ENCODE results near the gene FOXA1.

FOXA1 gene

DNA sequence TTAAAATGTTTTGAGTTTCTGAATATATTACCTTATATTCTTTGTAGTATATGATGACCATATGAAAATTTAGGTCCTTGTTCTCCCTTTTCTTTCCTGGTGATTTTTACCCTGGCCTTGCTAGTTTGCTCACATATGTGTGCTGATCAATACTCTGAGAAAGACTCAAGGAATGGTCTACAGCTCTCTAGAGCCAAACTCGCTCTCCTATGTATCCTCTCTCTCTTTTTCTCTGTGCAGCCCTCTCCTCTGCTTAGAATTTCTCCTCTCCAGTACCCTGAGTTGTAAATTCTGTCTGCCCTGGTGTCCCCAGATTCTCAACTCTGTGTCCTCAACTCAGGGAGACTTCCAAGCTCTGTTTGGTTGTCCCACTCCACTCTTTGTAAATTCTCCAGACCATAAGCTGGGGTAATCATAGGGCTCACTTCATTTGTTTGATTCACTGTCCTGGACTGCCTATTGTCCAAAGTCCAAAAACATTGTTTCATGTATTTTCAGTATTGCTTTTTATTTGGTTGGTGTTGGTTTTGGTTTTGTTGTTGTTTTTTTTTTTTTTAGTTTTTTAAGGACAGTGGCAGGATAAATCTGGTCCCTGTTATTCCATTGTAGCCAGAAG is 41.0 kb downstream of the FOXA1 start:
- no peak overlapping the region for H3K4me3 ChIP-seq (ENCODE audit: low read depth, low read length)
- TF ChIP-seq, protein P1, sequence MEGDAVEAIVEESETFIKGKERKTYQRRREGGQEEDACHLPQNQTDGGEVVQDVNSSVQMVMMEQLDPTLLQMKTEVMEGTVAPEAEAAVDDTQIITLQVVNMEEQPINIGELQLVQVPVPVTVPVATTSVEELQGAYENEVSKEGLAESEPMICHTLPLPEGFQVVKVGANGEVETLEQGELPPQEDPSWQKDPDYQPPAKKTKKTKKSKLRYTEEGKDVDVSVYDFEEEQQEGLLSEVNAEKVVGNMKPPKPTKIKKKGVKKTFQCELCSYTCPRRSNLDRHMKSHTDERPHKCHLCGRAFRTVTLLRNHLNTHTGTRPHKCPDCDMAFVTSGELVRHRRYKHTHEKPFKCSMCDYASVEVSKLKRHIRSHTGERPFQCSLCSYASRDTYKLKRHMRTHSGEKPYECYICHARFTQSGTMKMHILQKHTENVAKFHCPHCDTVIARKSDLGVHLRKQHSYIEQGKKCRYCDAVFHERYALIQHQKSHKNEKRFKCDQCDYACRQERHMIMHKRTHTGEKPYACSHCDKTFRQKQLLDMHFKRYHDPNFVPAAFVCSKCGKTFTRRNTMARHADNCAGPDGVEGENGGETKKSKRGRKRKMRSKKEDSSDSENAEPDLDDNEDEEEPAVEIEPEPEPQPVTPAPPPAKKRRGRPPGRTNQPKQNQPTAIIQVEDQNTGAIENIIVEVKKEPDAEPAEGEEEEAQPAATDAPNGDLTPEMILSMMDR (conservative IDR thresholded peaks at IDR 0.05; ENCODE audit: low read depth, low read length) = no peak
- DNase-seq (ENCODE audit: low read depth) = no peak

DNA sequence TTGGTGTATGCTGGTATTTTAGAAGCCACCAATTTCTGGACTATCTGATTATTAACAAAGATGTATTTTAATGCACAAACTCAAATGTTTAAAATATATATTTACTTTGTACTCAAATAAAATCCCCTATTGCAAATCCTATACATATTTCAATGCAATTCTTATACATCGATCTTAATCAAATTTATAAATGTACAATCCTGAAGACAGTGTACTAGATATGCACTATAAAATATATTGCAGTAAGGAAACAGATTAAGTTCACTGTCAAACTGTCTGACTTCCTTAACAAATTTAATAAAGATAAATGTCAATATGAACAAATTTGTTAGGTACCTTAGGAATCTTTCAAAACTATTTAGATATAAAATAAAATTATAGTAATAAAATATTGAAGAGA is 43.9 kb downstream of the FOXA1 start:
- no peak for DNase-seq (ENCODE audit: low read depth)
- H3K4me3 ChIP-seq (ENCODE audit: low read depth, low read length) = no peak overlapping the region
- TF ChIP-seq, protein P1 (conservative IDR thresholded peaks at IDR 0.05; ENCODE audit: low read depth, low read length) = no peak

DNA sequence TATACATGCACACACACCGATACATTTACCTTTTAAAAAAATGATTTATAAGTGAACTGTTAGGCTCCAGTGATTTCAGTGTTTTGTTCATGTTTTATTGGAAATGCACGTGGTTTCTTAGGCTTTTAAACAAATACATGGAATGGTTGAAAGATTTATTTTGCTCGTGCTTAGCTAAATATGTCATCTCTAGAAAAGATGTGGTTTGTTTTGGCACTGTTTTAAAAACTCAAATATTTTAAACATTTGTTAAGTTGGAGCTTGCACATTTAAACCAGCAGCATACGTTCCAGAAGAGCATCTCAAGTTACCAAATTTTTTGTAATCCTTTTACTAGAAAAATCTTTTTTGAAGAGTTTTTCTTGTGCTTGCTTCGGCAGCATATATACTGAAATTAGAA is 44.5 kb downstream of the FOXA1 start:
- DNase-seq (ENCODE audit: low read depth) = peak; percentile 81
- TF ChIP-seq, protein P1 (conservative IDR thresholded peaks at IDR 0.05; ENCODE audit: low read depth, low read length) = no peak

DNA sequence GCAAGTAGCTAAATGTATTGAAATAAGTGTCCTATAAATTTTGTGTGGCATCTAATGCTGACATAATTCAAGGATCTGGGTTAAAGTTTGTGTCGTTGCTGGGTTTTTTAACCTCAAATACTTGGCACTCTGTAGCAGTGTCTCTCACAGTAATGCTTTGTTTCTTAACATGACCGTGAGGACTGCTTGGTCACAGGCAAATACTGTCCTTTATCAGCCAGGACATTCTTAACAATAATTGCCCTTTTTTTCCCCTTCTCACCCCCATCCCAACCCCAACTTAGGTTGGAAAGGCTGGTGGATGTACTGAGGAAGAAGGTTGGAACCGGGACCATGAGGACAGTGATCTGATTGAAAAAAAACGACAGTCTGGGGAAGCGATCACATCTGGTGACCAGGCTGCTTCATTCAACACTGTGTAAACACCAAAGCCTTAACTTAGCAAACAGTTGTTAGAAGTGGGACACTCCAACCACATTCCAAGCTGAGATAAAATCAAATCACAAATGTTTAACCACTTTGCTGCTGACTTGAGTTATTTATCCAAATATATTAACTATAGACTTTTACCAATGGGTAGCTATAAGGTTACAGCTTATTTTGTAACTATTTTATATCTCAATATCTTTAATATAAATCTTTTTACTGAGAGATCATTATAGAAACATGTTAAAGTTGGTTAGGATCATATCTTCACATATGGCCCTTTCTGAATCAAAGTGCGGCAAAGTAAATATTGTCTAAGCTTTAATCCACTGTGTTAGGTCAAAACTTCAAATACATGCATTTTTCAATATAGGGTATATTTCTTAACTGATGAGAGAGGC is 48.2 kb downstream of the FOXA1 start:
- TF ChIP-seq, protein P1 (conservative IDR thresholded peaks at IDR 0.05; ENCODE audit: low read depth, low read length) = no peak
- H3K4me3 ChIP-seq (ENCODE audit: low read depth, low read length) = no peak overlapping the region
- DNase-seq (ENCODE audit: low read depth) = peak; percentile 47

More for the DNA sequence above, 44.5 kb downstream of the FOXA1 start:
- H3K4me3 ChIP-seq (ENCODE audit: low read depth, low read length) = no peak overlapping the region

DNA sequence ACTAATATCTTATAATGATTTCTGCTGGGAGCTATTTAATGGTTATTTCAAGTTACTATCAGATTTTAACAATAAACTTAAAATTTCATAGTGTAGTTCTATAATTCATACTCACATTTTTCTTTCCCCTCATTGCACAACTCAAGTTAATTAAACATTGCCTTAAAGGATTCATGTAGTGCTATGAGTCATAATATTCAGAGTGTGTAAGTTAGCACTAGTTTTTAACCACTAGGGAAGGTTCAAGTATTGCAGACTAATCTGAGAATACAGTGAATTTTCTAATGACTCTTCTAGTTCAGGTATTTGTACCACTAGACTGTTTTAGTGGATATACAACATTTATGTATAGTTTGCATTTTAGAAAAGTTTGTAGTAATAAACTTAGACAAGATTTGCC is 49.9 kb downstream of the FOXA1 start:
- TF ChIP-seq, protein P1 (conservative IDR thresholded peaks at IDR 0.05; ENCODE audit: low read depth, low read length) = no peak
- no peak overlapping the region for H3K4me3 ChIP-seq (ENCODE audit: low read depth, low read length)
- DNase-seq (ENCODE audit: low read depth) = no peak

DNA sequence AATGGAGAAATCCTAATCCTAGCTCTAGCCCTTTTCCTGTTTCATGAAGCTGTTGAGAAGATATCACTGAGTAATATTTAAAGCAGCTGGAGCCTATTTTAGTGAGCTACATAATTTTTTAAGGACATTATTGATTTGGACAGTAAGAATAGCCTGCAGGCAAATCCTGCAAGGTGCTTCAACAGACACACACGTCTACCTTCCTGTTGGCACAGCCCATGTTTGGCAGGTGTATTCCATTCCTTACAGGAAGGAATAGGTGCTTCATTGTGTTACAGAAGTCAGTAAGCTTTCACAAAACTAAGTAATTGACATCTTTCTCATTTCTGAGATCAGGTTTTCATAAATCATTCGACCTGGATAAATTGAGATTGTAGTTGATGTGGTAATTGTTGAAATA is 50.6 kb downstream of the FOXA1 start:
- TF ChIP-seq, protein P1 (conservative IDR thresholded peaks at IDR 0.05; ENCODE audit: low read depth, low read length) = no peak
- no peak for DNase-seq (ENCODE audit: low read depth)
- H3K4me3 ChIP-seq (ENCODE audit: low read depth, low read length) = no peak overlapping the region
